HG03139 (cell line): ENCODE measurements around the gene FRRS1.
"Not testable (repeated sequence)": the region's sequence is repeated elsewhere in the genome, so short reads cannot be mapped to it uniquely, and the experiment has no call there.

Experiments used
- ATAC-seq: cut with Tn5 transposase; IDR thresholded peaks from one replicate; pipeline ENCODE4 v1.9.1; 2021; ENCODE audit not compliant: unreplicated experiment

Gene FRRS1

GRCh38 chr1:99766378-99766800, at the start of gene FRRS1:
TSS of gene FRRS1 (minus strand) at chr1:99766635. CDS start at chr1:99748768, 17,867 bp downstream.
- ATAC-seq = peak; percentile 94

GRCh38 chr1:99814373-99814900, 48.0 kb upstream of the FRRS1 start:
- ATAC-seq = no peak

GRCh38 chr1:99811747-99812146, 45.3 kb upstream of the FRRS1 start:
- ATAC-seq = no peak

GRCh38 chr1:99811075-99811474, 44.6 kb upstream of the FRRS1 start:
- ATAC-seq = no peak

GRCh38 chr1:99808391-99809115, 42.1 kb upstream of the FRRS1 start:
- ATAC-seq = peak; percentile 94

GRCh38 chr1:99806882-99807281, 40.4 kb upstream of the FRRS1 start:
- no peak for ATAC-seq

- ATAC-seq = no peak
These were observed 35.1 kb upstream of the FRRS1 start for GRCh38 chr1:99801584-99801983.

GRCh38 chr1:99793861-99794260, 27.4 kb upstream of the FRRS1 start:
- not testable (repeated sequence) for ATAC-seq

- ATAC-seq = no peak
These were observed 23.3 kb upstream of the FRRS1 start for GRCh38 chr1:99789715-99790114.

- ATAC-seq = no peak
These were observed 22.5 kb upstream of the FRRS1 start for GRCh38 chr1:99788896-99789295.

- peak; percentile 57 for ATAC-seq
These were observed 20.5 kb upstream of the FRRS1 start for GRCh38 chr1:99786751-99787501.

GRCh38 chr1:99784809-99785255, 18.4 kb upstream of the FRRS1 start:
- ATAC-seq = no peak

- no peak for ATAC-seq
These were observed 17.7 kb upstream of the FRRS1 start for GRCh38 chr1:99784143-99784542.

GRCh38 chr1:99782920-99783319, 16.5 kb upstream of the FRRS1 start:
- ATAC-seq = no peak

GRCh38 chr1:99782397-99782796, 16.0 kb upstream of the FRRS1 start:
- ATAC-seq = no peak

GRCh38 chr1:99781798-99782197, 15.4 kb upstream of the FRRS1 start:
- no peak for ATAC-seq

- ATAC-seq = no peak
These were observed 11.3 kb upstream of the FRRS1 start for GRCh38 chr1:99777752-99778151.

GRCh38 chr1:99776120-99776519, 9.7 kb upstream of the FRRS1 start:
- ATAC-seq = no peak

GRCh38 chr1:99772809-99773208, 6.4 kb upstream of the FRRS1 start:
- no peak for ATAC-seq

- no peak for ATAC-seq
These were observed 5.1 kb upstream of the FRRS1 start for GRCh38 chr1:99771513-99771918.

- ATAC-seq = no peak
These were observed 2.2 kb upstream of the FRRS1 start for GRCh38 chr1:99768524-99769245.
